ENCODE measurements around the gene MLLT3.

GRCh38 chr9:20330688-20331087 is 291.6 kb downstream of the MLLT3 start:
- TF ChIP-seq CTCF (conservative IDR thresholded peaks at IDR 0.05; ENCODE audit: low read length), result no peak
- TF ChIP-seq EZH2phosphoT487 (IDR thresholded peaks at IDR 0.05; ENCODE audit: borderline replicate concordance), result no peak

All from Loucy (cell line).